SK-N-SH (cell line): ENCODE results near the gene INSRR. TPM values are rescaled to one million over a fixed set of nuclear protein-coding genes. Genes with fewer than 3 reads are reported as not detected.

Experiments
- CTCF ChIA-PET: fragments of 300-600, 350-600 bp; formaldehyde crosslinking; extraction: SDS; loops from one replicate; lab custom pipeline; 2021; lab: Yijun Ruan, JAX
- POLR2A ChIA-PET: fragments of 350-600 bp; sonication (Branson Sonifier 250); formaldehyde crosslinking; extraction: SDS; loops from one replicate; lab custom pipeline; 2020; ENCODE audit warnings: antibody characterized with exemption, inconsistent platforms; lab: Yijun Ruan, JAX
- DNase-seq: peaks from one replicate; pipeline ENCODE4 v3.0.0; 2012
- H2AFZ ChIP-seq: fragments of 200-600 bp; sonication (generic); 2 replicates; pipeline ENCODE4 v1.8.1; 2016; ENCODE audit warnings: antibody characterized with exemption, mild to moderate bottlenecking, low read depth
- H3F3A ChIP-seq: fragments of 200-600 bp; sonication (generic); replicated peaks from 2 replicates; pipeline ENCODE3; 2016; ENCODE audit warnings: antibody characterized with exemption, mild to moderate bottlenecking; ENCODE audit not compliant: insufficient read depth
- H3K27ac ChIP-seq, 2 experiments: fragments of 200-500 bp in 1 of 2; fragments of 200-600 bp in 1 of 2; sonication (Bioruptor generic) in 1 of 2; sonication (generic), shearing (Covaris generic) in 1 of 2; 2 replicates each; pipeline versions ENCODE4 v1.5.1 to v1.6.1; 2014 to 2016; ENCODE audit warnings: low read depth in 2 of 2, inconsistent platforms in 1 of 2, low read length in 1 of 2, mild to moderate bottlenecking in 1 of 2, mixed read lengths in 1 of 2
- H3K27me3 ChIP-seq: fragments of 200-600 bp; sonication (generic), shearing (Covaris generic); 2 replicates; pipeline ENCODE4 v1.6.1; 2016; ENCODE audit warnings: mixed run types; ENCODE audit not compliant: insufficient read depth
- H3K36me3 ChIP-seq, 2 experiments: fragments of 200-500 bp in 1 of 2; fragments of 200-600 bp in 1 of 2; sonication (Bioruptor generic) in 1 of 2; sonication (generic) in 1 of 2; replicated peaks in 1 of 2; 2 replicates each; pipeline versions ENCODE3 to v1.5.1; 2014 to 2016; ENCODE audit warnings: low read length in 1 of 2, mild to moderate bottlenecking in 1 of 2; ENCODE audit not compliant: insufficient read depth in 2 of 2, control insufficient read depth in 1 of 2
- H3K4me1 ChIP-seq, 2 experiments: fragments of 200-500 bp in 1 of 2; fragments of 200-600 bp in 1 of 2; sonication (Bioruptor generic) in 1 of 2; sonication (generic), shearing (Covaris generic) in 1 of 2; 2 replicates each; pipeline versions ENCODE4 v1.5.1 to v1.6.1; 2014 to 2016; ENCODE audit warnings: low read depth in 1 of 2, low read length in 1 of 2, mixed run types in 1 of 2; ENCODE audit not compliant: insufficient read depth in 2 of 2, control insufficient read depth in 1 of 2
- H3K4me2 ChIP-seq: fragments of 200-600 bp; sonication (generic), shearing (Covaris generic); 2 replicates; pipeline ENCODE4 v1.6.1; 2017; ENCODE audit warnings: mixed run types
- H3K4me3 ChIP-seq, 2 experiments: fragments of 200-500 bp in 1 of 2; fragments of 200-600 bp in 1 of 2; sonication (Bioruptor generic) in 1 of 2; sonication (generic), shearing (Covaris generic) in 1 of 2; 2 replicates each; pipeline versions ENCODE4 v1.5.1 to v1.8.1; 2014 to 2016; ENCODE audit warnings: low read depth in 2 of 2, inconsistent platforms in 1 of 2, low read length in 1 of 2, mild to moderate bottlenecking in 1 of 2, mixed read lengths in 1 of 2, moderate library complexity in 1 of 2
- H3K79me2 ChIP-seq: fragments of 200-600 bp; sonication (generic); 2 replicates; pipeline ENCODE4 v1.8.1; 2017; ENCODE audit warnings: mild to moderate bottlenecking; ENCODE audit not compliant: insufficient read depth
- H3K9ac ChIP-seq: fragments of 200-600 bp; sonication (generic); 2 replicates; pipeline ENCODE4 v1.6.1; 2017; ENCODE audit warnings: mixed run types
- H3K9me2 ChIP-seq: fragments of 200-600 bp; sonication (generic); 2 replicates; pipeline ENCODE4 v1.6.1; 2017; ENCODE audit warnings: mixed run types
- H3K9me3 ChIP-seq: fragments of 200-600 bp; sonication (generic); 2 replicates; pipeline ENCODE4 v1.6.1; 2017; ENCODE audit warnings: mixed run types, mild to moderate bottlenecking, moderate library complexity
- H4K20me1 ChIP-seq: fragments of 200-600 bp; sonication (generic); 2 replicates; pipeline ENCODE4 v1.6.1; 2017; ENCODE audit warnings: mild to moderate bottlenecking, mixed run types; ENCODE audit not compliant: insufficient read depth
- CHD2 ChIP-seq: fragments of 150-350 bp; IDR thresholded peaks from 2 replicates; pipeline ENCODE4 v1.6.1; 2018; ENCODE audit warnings: low read length; ENCODE audit not compliant: partially characterized antibody
- ELF1 ChIP-seq: IDR thresholded peaks from 2 replicates; pipeline ENCODE4 v1.4.0; 2012
- EP300 ChIP-seq, 2 experiments: IDR thresholded peaks; 2 replicates each; pipeline versions ENCODE4 v1.4.0 to v1.6.1; 2012; ENCODE audit warnings: borderline replicate concordance in 1 of 2, low read depth in 1 of 2, low read length in 1 of 2
- FOSL2 ChIP-seq: IDR thresholded peaks from 2 replicates; pipeline ENCODE4 v1.4.0; 2012; ENCODE audit warnings: low read depth, mild to moderate bottlenecking, moderate library complexity, borderline replicate concordance
- FOXM1 ChIP-seq: IDR thresholded peaks from 2 replicates; pipeline ENCODE4 v1.4.0; 2012; ENCODE audit warnings: low read depth, mild to moderate bottlenecking
- GABPA ChIP-seq: IDR thresholded peaks from 2 replicates; pipeline ENCODE4 v1.4.0; 2012; ENCODE audit warnings: low read depth, mild to moderate bottlenecking
- POLR2AphosphoS5 ChIP-seq: IDR thresholded peaks from 2 replicates; pipeline ENCODE4 v1.6.1; 2012; ENCODE audit warnings: low read depth, low read length
- RCOR1 ChIP-seq: fragments of 150-350 bp; IDR thresholded peaks from 2 replicates; pipeline ENCODE4 v1.6.1; 2017; ENCODE audit warnings: antibody characterized with exemption, low read length
- RXRA ChIP-seq: IDR thresholded peaks from 2 replicates; pipeline ENCODE4 v1.4.0; 2012; ENCODE audit warnings: low read depth, mild to moderate bottlenecking, borderline replicate concordance
- TEAD4 ChIP-seq: IDR thresholded peaks from 2 replicates; pipeline ENCODE4 v1.4.0; 2012; ENCODE audit warnings: mild to moderate bottlenecking, borderline replicate concordance; ENCODE audit not compliant: insufficient read depth
- YY1 ChIP-seq: IDR thresholded peaks from 2 replicates; pipeline ENCODE4 v1.4.0; 2012; ENCODE audit warnings: low read depth, mild to moderate bottlenecking
- WGBS: methylation state at CpG from one replicate; pipeline ENCODE4 v1.1.6; 2017; ENCODE audit warnings: low lambda C conversion rate; 5-methylcytosine and 5-hydroxymethylcytosine counted together
- polyA plus RNA-seq, 3 experiments: library from polyadenylated mRNA; depleted of rRNA; stranded (reverse); fragments of >200 nt; gene quantifications; 2 replicates each; pipeline ENCODE4 v1.2.3, GENCODE V29; 2012
- TF ChIP-seq, protein P1 (sequence below): IDR thresholded peaks from 2 replicates; pipeline ENCODE4 v1.4.0; 2012; ENCODE audit warnings: low read depth
- TF ChIP-seq, protein P2 (sequence below): fragments of 200-600 bp; sonication (generic); IDR thresholded peaks from 2 replicates; pipeline ENCODE4 v1.6.1; 2017; ENCODE audit warnings: antibody characterized with exemption, mild to moderate bottlenecking, moderate library complexity
- TF ChIP-seq, protein P3 (sequence below): IDR thresholded peaks from 2 replicates; pipeline ENCODE4 v1.6.1; 2012; ENCODE audit warnings: mild to moderate bottlenecking, low read depth, low read length, moderate library complexity
- TF ChIP-seq, protein P4 (sequence below): IDR thresholded peaks from 2 replicates; pipeline ENCODE4; 2012

The INSRR gene
- polyA plus RNA-seq, 1 of the 3 experiments (the other 2 are of a cell fraction): 0.20 TPM

DNA sequence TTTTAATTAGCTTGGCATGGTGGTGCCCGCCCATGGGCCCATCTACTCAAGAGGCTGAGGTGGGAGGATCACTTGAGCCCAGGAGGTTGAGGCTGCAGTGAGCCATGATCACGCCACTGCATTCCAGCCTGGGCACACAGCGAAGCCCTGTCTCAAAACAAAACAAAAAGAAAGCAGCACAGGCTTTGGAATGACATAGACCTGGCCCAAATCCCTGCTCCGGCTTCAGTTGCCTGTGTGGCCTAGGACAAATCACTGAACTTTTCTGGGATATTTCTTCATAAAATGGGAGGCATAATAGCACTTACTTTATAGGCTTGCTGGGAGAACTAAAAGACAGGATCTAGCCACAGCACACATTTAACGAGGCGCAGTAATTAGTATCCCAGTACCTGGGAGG, 37.0 kb upstream of the INSRR start:
- WGBS: 95% methylated on average over 6 of the region's 6 CpGs
- Histone ChIP-seq H3K27ac (peak overlapping the region; percentile 87 to 96), H3K27me3 (no peaks in the 10 kb centered on the region), H3K4me2 (peak overlapping the region; percentile 77), H2AFZ (no peak overlapping the region), H3F3A (peaks cover 33% of the 10 kb centered on the region), H3K36me3 (no peaks in the 10 kb centered on the region), H3K9ac (peak overlapping the region; percentile 15; the same call in 1 of the 2 replicates), H3K4me3 (no peak overlapping the region), H3K9me3 (no peaks in the 10 kb centered on the region), H3K9me2 (no peaks in the 10 kb centered on the region), H3K79me2 (no peaks in the 10 kb centered on the region), H4K20me1 (no peaks in the 10 kb centered on the region), H3K4me1 (peaks cover 40 to 58% of the 10 kb centered on the region in 2 experiments; a peak in 3 of 4 replicates)
- no peak for DNase-seq
- ChIA-PET POLR2A (no interaction called here), CTCF (interaction anchor here (1.0 to 9.4 kb wide), 3 partner anchors 15 to 235 kb away, joined by 3 to 110 read pairs (median 15); no protein-coding TSS in a partner anchor)
- no peak for TF ChIP-seq FOXM1
- TF ChIP-seq RXRA: no peak
- TF ChIP-seq, protein P1, sequence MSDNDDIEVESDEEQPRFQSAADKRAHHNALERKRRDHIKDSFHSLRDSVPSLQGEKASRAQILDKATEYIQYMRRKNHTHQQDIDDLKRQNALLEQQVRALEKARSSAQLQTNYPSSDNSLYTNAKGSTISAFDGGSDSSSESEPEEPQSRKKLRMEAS: no peak
- no peak for TF ChIP-seq POLR2AphosphoS5
- TF ChIP-seq EP300 (IDR thresholded peaks at IDR 0.05; ENCODE audit: borderline replicate concordance in 1 of 2, low read depth in 1 of 2, low read length in 1 of 2): no peak
- TF ChIP-seq, protein P2, sequence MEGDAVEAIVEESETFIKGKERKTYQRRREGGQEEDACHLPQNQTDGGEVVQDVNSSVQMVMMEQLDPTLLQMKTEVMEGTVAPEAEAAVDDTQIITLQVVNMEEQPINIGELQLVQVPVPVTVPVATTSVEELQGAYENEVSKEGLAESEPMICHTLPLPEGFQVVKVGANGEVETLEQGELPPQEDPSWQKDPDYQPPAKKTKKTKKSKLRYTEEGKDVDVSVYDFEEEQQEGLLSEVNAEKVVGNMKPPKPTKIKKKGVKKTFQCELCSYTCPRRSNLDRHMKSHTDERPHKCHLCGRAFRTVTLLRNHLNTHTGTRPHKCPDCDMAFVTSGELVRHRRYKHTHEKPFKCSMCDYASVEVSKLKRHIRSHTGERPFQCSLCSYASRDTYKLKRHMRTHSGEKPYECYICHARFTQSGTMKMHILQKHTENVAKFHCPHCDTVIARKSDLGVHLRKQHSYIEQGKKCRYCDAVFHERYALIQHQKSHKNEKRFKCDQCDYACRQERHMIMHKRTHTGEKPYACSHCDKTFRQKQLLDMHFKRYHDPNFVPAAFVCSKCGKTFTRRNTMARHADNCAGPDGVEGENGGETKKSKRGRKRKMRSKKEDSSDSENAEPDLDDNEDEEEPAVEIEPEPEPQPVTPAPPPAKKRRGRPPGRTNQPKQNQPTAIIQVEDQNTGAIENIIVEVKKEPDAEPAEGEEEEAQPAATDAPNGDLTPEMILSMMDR: no peak
- no peak for TF ChIP-seq TEAD4
- TF ChIP-seq GABPA: no peak
- no peak for TF ChIP-seq YY1
- TF ChIP-seq CHD2: no peak
- no peak for TF ChIP-seq ELF1
- TF ChIP-seq, protein P3, sequence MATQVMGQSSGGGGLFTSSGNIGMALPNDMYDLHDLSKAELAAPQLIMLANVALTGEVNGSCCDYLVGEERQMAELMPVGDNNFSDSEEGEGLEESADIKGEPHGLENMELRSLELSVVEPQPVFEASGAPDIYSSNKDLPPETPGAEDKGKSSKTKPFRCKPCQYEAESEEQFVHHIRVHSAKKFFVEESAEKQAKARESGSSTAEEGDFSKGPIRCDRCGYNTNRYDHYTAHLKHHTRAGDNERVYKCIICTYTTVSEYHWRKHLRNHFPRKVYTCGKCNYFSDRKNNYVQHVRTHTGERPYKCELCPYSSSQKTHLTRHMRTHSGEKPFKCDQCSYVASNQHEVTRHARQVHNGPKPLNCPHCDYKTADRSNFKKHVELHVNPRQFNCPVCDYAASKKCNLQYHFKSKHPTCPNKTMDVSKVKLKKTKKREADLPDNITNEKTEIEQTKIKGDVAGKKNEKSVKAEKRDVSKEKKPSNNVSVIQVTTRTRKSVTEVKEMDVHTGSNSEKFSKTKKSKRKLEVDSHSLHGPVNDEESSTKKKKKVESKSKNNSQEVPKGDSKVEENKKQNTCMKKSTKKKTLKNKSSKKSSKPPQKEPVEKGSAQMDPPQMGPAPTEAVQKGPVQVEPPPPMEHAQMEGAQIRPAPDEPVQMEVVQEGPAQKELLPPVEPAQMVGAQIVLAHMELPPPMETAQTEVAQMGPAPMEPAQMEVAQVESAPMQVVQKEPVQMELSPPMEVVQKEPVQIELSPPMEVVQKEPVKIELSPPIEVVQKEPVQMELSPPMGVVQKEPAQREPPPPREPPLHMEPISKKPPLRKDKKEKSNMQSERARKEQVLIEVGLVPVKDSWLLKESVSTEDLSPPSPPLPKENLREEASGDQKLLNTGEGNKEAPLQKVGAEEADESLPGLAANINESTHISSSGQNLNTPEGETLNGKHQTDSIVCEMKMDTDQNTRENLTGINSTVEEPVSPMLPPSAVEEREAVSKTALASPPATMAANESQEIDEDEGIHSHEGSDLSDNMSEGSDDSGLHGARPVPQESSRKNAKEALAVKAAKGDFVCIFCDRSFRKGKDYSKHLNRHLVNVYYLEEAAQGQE: no peak
- TF ChIP-seq, protein P4, sequence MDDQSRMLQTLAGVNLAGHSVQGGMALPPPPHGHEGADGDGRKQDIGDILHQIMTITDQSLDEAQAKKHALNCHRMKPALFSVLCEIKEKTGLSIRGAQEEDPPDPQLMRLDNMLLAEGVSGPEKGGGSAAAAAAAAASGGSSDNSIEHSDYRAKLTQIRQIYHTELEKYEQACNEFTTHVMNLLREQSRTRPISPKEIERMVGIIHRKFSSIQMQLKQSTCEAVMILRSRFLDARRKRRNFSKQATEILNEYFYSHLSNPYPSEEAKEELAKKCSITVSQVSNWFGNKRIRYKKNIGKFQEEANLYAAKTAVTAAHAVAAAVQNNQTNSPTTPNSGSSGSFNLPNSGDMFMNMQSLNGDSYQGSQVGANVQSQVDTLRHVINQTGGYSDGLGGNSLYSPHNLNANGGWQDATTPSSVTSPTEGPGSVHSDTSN: no peak
- no peak for TF ChIP-seq RCOR1
- no peak for TF ChIP-seq FOSL2
